ENCODE data around the gene PRKCB.

The PRKCB gene

DNA sequence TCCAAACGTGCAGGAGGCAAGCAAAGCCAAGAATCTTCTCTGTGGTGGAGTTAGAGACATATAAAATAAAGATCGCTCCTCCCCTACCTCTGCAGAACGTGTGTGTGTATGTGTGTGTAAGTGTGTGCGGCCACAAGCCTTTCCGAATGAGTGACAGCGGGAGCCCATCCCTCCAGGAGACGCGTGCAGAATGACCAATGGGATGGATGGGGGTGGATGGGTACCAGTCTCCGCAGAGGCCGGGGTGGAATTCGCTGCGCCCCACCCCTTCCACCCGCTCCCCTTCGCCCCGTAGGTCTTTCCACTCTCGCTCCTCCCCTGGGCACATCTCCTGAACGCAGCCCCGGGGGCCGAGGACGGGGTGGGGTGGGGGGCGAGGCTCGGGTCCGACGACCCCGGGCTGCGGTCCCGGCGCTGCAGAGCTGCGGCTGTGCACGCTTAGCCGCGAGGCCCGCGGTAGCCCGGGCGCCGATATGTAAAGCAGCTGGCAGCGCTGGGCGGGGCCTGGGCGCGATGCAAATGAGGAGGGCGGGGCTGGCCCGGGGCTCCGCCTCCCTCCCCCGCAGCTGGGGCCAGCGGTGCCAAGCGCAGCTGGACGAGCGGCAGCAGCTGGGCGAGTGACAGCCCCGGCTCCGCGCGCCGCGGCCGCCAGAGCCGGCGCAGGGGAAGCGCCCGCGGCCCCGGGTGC lies at the start of gene PRKCB:
TSS of gene PRKCB (plus strand) at position 594 of the 688 bp plus-strand sequence.
- DNase-seq (ENCODE audit: low read depth in 3 of 3): peak; percentile 81 to 90 (median 82)

DNA sequence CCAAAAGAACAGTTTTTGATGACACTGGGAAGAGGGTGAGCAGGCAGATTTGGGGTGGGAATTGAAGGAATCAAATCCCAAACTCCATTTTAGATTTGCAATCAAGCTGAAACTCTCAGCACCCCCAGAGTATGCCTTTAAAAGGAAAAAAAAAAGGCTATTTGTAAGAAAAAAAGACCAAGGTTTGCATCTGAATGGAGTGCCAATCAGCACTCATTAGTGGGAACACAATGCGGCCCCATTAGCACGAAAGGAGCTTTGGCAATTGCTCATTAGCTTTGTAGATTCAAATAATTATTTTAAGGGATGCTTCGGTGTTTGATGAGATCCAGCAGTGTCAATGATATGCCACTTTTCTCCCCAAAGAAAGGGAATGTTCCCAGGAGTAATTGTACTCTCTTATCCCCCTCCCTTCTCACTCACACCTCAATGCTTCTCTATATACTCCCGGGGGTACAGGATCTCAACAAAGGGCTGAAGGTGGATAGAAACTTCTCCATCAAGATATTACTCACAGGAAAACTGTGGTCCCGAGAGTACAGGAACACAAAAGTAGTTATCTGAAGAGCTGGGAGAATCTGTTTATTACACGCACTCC lies 48.7 kb upstream of the PRKCB start:
- DNase-seq (ENCODE audit: low read depth in 3 of 3): no peak

DNA sequence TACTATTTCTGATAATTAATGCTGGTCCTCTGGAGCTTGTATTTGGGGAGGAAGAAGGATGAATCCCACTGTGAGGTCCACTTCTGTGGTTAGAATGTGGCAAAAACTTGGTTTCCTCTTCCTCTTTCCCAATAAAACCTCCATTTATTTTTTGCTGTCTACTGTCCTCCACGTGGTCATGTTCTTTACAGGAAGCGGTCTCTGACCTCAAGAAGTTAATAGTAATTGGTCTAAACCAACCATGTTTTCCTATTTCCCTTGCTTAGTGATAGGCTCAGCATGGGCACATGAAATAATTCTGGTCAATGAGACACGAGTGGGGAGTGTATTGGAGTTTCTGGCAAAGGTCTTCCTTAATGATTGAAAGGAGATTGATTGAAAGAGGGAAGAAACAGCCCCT lies 47.1 kb upstream of the PRKCB start:
- no peak for DNase-seq (ENCODE audit: low read depth in 3 of 3)

DNA sequence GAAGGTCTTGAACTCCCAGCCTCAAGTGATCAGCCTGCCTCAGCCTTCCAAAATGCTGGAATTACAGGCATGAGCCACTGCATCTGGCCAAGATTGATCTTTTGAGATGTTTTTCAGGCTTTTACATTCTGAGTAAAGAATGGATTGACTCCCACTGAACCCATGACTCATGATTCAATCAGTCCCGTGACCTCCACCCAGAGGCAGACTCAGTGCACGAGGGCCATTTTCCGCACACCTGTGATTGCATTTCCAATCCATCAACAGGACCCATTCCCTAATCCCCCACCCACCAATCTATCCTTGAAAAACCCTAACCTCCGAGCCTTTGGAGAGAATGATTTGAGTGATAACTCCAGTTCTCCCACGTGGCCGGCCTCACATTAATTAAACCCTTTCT lies 40.4 kb upstream of the PRKCB start:
- no peak for DNase-seq (ENCODE audit: low read depth in 3 of 3)

DNA sequence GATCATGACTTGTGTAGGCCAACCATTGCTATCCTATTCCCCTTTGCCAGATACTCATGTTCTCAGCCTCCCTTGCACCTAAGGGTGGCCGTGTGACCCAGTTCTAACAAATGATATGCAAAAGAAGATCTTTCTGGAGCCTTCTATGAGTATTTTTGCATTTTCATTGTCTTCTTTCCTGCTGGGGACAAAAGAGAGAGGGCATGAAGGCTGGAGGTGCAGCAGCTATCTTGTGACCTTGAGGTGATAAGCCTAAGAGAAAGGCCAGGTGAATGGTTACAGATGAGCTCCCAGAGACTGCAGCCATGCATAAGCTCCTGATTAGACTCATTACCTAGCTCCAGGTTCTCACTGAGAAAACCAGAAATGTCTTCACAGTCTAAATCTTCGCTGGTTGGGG lies 38.8 kb upstream of the PRKCB start:
- no peak for DNase-seq (ENCODE audit: low read depth in 3 of 3)

DNA sequence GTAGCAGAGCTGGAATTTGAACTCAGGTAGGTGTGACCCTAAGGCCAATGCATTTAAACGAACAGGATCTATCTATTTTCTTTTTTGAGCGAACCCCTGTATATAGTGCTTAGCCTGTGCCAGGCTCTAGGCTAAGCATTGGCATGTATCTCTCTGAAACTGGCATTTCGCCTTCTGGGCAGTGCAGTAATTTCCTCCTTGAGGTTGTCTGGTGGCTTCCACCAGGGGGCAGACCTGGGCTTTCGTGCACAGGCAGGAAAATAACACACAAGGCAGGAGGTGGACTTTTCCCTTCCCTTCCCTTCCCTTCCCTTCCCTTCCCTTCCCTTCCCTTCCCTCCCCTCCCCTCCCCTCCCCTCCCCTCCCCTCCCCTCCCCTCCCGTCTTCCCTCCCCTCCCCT lies 34.4 kb upstream of the PRKCB start:
- peak; percentile 40 to 77 (median 66) for DNase-seq (ENCODE audit: low read depth in 3 of 3)

DNA sequence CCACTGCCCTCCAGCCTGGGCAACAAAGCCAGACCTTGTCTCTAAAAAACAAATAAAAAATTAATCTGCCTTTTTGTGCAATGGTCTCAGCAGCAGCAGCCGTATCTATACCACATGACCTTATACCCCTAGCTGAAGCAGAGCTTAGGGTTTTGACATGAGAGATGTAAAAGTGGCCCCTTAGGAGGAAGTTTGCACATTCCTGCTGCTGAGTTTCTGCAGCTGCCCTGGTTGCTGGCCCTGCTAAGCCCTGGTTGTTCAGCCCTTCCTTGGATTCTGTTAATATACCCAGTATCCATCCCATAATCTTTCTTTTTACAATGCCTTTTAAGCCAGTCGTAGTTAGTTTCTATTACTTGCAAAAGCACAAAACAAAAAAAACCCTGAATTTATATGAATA lies 33.0 kb upstream of the PRKCB start:
- DNase-seq (ENCODE audit: low read depth in 3 of 3): no peak

DNA sequence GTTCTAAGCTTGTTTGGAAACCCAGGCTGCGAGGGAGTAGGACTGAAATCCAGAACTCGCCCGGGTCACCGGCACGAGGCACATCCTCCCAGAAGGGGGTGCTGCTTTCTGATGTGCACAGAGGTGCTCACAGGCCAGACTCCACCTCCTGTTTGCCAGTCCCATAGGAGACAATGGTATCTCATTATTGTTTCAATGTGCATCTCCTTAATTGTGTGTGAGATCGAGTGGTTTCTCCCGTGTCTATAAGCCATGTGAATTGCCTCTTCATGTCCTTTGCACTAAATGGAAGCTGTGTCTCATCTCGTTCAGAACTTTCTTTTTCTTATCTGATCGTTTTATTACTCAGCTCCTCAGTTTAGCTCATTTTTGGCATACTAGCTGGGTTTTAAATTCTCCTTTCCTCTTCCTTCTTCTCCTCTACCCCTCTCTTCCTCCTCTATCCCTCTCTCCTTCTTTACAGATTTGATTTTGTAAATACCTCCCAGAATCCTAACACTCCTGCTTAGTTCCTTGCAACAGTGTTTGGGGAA lies 32.1 kb upstream of the PRKCB start:
- peak; percentile 53 to 59 (median 58) for DNase-seq (ENCODE audit: low read depth in 3 of 3)

DNA sequence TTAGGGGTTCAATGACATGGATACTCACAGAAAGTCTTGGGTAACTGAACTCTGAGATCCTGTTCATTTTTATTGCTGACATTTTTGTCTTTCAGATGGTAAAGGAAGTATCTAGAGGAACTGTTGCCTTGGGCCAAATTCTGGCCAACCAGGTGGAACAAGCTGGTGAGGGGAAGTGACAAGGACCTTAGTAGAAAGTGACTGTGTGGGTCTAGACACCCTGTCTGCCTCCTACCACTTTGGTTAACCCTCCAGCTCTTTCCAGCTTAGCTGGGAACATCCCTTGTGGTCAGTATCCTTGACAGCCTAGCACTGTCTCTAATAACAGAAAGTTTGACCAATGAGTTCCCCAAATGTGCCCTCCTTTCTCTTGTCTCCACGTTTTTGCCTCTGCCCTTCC lies 28.8 kb upstream of the PRKCB start:
- no peak for DNase-seq (ENCODE audit: low read depth in 3 of 3)

DNA sequence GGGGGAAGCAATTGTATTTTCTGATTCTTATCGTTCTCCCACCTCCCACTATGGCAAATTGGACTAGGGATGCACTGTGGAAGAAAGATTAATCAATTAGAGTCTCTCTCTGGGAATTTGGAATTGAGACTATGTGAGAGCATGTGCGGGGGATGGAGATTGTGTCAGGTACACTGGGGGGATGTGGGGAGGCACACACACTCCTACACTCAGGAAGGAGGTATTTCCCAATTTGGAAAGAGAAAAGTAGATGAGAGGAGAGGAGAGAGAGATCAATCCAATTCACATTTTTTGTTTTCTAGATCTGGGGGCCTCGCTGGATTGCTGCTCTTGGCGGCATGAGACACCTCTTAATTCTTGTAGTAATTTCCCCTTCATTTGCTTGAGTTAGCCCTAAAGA lies 14.3 kb upstream of the PRKCB start:
- no peak for DNase-seq (ENCODE audit: low read depth in 3 of 3)

DNA sequence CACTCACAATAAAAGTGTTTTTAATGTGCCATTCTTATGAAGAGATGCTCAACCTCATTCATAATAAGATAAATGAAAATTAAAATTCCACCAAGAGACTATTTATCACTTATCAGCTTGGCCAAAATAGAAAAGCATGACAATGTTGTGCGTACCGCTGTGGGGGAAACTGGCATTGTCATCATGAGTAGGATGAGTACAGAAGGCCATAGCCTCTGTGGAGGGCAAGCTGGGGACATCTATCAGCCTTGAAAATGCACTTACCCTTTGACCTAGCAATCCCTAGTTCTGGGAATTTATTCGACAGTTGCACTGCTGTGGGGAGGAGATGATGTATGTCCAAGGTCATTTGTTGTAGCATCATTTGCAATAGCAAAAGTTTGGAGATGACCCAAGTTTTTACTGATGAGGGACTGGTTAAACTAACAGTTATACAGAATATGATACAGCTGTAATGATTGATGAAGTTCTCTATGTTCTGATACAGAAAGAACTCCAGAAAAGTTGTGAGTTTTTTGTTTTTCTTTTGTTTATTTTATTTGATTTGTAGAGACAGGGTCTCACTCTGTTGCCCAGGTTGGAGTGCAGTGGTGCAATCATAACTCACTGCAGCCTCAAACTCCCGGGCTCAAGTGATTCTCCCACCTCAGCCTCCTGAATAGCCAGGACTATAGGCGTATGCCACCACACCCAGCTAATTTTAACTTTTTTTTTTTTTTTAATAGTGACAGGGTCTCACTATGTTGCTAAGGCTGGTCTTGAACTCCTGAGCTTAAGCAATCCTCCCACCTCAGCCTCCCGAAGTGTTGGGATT lies 13.7 kb upstream of the PRKCB start:
- DNase-seq (ENCODE audit: low read depth in 3 of 3): no peak

DNA sequence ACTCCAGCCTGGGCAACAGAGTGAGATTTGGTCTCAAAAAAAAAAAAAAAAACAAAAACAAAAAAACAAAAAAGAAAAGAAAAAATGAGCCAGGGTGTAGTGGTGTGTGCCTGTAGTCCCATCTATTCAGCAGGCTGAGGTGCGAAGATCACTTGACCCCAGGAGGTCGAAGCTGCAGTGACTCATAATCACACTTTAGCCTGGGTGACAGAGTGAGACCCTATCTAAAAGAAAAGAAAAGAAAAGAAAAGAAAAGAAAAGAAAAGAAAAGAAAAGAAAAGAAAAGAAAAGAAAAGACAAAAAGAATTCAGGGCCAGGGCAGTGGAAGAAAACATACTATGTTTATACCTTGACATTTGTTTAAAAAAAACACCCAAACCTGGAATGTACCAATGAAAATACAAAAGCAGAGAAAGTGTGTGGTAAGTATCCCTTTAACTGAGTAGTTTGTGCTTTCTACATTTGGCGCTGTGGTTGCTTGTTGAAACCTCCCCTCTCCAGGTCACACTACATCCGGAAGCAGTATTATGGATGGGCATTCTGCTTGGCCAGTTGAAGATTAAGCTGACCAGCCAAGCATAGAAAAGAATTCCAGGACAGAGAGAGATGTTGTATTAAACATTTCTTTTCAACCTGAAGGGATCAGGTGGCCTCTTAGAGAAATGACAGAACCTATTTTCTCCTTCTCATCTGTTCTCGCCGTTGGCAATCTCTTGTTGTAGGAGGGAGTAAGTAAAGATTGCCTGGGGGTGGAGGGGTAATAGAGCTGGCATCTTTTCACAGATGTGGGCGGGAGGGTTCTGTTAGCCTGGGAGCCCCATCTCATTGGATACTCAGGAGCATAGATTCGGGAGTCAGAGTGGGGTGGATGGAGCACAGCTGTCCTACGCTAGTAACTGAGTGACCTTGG lies 12.1 kb upstream of the PRKCB start:
- DNase-seq (ENCODE audit: low read depth in 3 of 3): no peak

DNA sequence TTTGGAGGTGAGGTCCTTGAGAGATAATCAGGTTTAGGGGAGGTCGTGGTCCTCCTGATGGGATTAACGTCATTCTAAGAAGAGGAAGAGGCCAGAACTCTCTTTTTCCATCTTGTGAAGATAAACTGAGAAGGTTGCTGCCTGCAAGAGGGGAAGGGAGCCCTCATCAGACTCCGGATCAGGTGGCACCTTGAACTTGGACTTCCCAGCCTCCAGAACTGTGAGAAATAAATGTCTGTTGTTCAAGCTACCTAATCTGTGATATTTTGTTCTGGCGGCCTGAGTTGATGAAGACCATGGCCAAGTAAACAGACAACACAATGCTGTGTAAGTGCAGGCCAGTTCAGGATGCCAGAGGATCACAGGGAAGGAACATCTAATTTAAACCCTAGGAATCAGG lies 10.9 kb upstream of the PRKCB start:
- DNase-seq (ENCODE audit: low read depth in 3 of 3): no peak

DNA sequence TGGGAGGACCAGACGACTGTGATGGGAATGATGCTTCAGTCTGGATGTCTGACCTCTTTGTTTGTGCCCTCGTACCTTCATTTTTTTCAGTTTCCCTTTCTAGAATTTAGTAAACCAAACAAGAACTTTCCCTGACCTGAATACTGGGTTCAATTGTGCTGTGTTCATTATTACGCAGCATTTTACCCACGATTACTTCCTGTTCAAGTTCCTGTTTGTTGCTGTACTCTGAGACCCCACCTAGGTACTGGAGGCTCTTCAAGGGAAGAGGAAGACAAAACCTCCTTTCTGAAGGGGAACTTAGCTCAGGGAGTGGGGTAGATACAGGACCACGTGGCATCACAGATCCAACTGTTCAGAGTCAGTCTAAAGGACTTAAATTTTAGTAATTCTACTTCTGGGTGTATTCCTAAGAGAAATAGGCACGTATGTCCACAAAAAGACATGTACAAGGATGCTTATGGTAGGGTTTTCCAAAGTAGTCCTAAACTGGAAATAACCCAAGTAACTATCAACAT lies 9.2 kb upstream of the PRKCB start:
- DNase-seq (ENCODE audit: low read depth in 3 of 3): no peak

DNA sequence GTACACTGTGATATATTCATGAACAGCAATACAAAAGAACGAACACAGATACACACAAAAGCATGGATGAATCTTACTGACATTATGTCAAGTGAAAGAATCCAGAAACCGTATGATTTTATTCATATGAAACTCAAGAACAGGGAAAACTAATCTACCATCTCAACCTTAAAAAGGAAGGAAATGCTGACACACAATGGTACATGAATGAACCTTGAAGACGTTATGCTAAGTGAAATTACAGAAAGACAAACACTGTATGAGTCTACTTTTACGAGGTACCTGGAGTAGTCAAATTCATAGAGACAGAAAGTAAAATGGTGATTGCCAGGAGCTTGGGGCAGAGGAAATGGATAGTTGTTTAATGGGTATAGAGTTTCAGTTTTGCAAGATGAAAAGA lies 8.7 kb upstream of the PRKCB start:
- DNase-seq (ENCODE audit: low read depth in 3 of 3): no peak

DNA sequence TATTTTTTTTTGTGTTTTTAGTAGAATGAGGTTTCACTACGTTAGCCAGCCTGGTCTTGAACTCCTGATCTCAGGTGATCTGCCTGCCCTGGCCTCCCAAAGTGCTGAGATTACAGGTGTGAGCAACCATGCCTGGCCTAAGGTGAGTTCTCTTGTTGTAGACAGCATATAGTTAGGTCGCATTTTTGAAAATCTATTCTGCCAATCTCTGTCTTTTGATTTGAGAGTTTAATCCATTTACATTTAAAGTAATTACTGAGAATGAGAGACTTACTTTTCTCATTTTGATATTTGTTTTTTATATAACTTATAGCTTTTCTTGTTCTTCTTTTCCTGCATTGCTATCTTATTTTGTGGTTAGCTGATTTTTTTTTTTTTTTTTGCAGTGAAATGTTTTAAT lies 6.3 kb upstream of the PRKCB start:
- DNase-seq (ENCODE audit: low read depth in 3 of 3): no peak

DNA sequence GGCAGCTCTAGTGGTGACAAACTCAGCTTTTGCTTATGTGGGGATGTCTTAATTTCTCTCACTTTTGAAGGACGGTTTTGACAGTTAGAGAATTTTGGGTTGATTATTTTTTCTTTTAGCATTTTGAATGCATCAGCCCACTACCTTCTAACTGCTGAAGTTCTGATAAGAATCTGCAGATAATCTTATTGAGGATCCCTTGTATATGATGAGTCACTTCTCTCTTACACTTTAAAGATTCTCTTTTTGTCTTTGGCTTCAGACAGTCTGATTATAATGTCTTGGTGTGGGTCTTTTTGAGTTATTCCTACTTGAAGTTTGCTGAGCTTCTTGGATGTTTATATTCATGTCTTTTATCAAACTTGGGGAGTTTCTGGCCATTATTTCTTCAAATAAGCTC lies 5.5 kb upstream of the PRKCB start:
- no peak for DNase-seq (ENCODE audit: low read depth in 3 of 3)

DNA sequence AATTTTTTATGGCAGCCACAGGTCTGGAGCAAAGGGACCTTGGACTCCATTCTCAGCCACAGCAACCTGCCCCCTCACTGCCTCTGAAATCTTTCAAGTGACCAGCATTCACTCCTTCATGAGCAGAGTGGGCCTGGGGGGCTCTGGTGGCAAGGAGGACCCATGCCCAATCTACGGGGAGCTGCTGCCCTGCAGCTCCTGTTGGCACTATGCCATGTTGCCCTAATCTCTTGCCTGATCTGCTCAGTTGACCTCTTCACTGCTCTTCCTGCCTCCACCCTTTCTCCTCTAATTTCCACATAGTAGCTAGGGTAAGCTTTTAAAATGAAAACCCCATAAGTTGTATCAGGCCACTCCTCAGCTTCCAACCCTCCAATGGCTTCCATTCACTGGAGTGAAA lies 2.9 kb upstream of the PRKCB start:
- DNase-seq (ENCODE audit: low read depth in 3 of 3): no peak

DNA sequence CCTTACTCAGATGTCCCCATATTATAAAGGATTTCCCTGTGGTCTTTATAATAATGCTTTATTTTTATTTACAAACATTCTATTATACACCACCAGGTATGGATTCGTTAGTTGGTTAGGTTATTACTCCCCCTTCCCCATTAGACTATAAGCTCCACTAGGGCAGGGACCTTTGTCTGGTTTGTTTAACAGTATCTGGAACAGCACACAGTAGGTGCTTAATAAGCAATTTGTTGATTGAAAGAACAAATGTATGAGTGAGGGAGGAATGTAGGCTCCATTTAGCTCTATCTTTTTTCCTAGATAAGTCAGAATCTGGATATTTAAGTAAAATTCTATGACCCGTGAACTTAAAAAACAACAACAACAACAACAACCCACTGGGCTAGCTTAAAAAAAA lies 2.3 kb upstream of the PRKCB start:
- no peak for DNase-seq (ENCODE audit: low read depth in 3 of 3)

DNA sequence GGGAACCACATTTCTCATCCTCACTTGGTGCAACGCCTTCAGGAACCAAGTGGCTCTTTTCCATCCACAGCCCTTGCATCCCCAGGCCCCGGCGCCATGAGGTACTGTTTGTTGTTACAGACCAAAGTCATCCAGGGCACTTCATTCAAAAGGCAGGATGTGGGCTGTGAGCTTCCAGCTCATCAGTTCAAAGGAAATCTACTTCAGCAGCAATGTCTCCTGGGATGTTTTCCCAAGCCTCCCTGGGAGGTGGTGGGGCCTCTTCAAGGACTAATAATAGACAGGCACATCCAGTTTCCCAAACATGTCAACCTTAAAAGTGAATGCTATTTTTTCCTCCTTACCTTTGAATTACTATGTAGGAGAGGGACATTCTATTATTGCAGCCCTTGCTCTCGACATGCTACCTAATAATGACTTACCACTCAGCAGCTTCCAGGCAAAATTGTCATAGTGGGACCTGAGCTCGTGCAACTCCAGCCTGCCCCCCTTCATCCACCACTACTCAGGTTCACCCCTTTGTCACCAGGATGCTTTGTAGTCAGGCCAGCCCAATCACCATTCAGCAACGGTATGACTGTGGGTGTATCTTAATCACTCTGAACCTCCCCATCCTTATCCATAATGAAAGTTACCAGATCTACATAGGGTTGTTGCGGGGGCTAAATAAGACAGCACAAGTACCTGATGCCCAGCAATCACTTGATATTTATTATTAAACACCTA lies 1.7 kb upstream of the PRKCB start:
- no peak for DNase-seq (ENCODE audit: low read depth in 3 of 3)

DNA sequence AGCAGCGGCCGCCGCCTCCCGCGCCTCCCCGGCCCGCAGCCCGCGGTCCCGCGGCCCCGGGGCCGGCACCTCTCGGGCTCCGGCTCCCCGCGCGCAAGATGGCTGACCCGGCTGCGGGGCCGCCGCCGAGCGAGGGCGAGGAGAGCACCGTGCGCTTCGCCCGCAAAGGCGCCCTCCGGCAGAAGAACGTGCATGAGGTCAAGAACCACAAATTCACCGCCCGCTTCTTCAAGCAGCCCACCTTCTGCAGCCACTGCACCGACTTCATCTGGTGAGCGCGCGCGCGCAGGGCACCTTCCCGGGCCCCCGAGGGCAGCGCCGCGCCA lies 258 bp downstream of the PRKCB start:
- DNase-seq (ENCODE audit: low read depth in 3 of 3): no peak

Measured in stimulated activated CD4-positive, alpha-beta T cell treated with anti-CD3 and anti-CD28 coated beads, TNF-alpha, amount 100 ng/mL, for 48 hours (primary cell).